ENCODE measurements around the gene ZHX3.

GRCh38 chr20:41173161-41173721 lies 144.3 kb downstream of the ZHX3 start:
- TF ChIP-seq POLR2A (IDR thresholded peaks at IDR 0.05; ENCODE audit: low read length) = no peak
- TF ChIP-seq GATA1 (IDR thresholded peaks at IDR 0.05; ENCODE audit: low read depth, low read length) = no peak

Measured in erythroblast (primary cell).